HG03175 (cell line): ENCODE data around the gene DLGAP4.

ENCODE experiments used
- ATAC-seq: cut with Tn5 transposase; IDR thresholded peaks from one replicate; pipeline ENCODE4 v1.9.1; 2021; ENCODE audit warnings: mild to moderate bottlenecking, moderate library complexity; ENCODE audit not compliant: unreplicated experiment

Gene DLGAP4

DNA sequence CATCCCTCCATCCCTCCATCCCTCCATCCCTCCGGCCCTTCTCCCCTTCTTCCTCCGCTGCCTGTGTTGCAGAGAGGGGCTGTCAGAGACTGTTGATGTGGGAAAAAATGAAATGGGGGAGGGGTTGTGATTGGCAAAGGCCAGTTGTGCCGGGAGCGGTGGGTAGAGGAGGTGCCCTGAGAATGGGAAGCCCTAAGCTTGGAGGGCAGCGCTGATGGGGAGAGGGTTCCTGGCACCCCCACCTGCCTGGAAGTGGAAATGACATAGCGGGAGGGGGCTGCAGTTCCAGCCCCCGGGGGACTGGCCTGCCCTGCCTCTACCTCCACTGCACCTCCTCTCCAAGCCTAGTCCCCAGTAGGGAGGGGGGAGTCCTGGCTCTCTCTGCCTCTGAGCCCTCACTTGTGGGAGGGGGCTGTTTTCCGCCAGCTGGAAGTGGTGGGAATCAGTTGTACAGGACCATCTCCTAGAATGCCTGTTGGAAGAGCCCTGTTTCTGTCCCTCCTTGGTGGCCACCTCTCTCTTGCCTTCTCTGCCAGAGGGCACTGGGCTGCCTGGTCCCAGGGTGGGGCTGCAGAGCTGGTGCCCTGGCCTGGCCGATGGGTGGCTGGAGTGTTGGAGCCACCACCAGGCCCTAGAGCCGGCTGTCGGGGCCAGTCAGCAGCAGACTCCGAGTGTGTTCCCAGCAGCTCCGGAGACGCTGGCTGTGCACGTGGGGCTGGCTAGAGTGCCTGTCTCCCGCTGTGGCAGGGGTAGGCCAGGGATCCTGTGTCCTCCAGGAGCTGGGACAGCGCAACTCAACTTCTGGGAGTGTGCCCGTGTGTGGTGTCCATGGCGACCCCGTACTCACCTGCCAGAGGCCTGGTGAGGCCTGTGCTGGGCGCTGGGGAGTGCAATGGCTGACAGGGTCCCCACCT, 1.5 kb downstream of the DLGAP4 start:
- ATAC-seq, result no peak

DNA sequence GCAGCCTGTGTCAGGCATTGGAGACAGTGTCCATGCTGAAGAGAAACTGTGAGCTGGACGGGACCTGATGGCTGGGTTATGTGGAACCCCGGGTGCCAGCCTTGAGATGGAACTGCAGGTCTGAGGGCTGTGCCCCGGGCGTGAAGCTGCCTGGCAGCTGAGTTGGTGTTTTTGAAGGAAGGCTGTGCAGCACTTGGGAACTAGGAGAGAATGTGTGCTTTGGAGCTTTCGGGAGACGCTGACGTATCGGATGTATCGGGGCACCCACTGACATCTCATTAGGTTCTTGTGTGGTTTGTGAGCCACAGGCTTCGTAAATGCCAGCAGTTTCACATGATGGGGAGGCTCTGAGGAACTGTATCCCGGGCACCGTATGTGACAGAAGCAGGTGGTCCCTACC, 2.2 kb downstream of the DLGAP4 start:
- no peak for ATAC-seq

DNA sequence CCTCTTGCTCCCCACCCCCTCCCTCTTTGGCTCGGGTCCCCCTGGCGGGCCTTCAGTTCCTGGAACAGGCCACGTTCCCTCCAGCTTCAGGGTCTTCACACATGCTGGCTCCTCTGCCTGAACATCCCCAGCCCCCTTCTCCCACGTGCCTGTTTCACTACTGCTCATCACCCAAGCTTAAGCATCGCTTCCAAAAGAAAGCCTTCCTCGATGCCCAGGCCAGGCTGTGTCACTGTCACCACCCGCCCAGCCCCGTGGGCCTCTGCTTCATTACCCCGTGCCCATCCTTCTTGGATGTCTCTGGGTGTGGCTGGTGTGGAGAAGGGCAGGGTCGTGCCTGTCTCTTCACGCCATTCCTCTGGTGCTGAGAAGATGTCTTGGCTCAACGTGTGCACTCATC, 2.8 kb downstream of the DLGAP4 start:
- no peak for ATAC-seq

DNA sequence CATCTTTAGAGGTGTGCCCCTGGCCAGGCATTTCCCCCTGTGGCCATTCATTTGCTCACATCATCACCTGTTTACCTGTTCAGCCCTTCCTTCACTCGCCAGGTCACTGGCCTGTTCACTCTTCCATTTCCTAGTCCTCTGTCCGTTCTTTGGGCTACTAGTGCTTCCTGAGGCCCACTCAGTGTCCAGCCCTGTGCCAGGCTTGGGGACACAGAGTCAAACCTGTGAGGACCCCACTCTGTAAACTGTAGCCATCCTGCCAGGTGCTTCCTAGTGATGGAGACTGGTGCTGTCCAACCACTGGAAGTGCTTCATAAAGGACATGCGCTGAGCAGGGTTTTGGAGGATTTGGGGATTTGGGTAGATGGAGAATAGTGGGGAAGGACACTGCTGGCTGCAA, 3.5 kb downstream of the DLGAP4 start:
- no peak for ATAC-seq

DNA sequence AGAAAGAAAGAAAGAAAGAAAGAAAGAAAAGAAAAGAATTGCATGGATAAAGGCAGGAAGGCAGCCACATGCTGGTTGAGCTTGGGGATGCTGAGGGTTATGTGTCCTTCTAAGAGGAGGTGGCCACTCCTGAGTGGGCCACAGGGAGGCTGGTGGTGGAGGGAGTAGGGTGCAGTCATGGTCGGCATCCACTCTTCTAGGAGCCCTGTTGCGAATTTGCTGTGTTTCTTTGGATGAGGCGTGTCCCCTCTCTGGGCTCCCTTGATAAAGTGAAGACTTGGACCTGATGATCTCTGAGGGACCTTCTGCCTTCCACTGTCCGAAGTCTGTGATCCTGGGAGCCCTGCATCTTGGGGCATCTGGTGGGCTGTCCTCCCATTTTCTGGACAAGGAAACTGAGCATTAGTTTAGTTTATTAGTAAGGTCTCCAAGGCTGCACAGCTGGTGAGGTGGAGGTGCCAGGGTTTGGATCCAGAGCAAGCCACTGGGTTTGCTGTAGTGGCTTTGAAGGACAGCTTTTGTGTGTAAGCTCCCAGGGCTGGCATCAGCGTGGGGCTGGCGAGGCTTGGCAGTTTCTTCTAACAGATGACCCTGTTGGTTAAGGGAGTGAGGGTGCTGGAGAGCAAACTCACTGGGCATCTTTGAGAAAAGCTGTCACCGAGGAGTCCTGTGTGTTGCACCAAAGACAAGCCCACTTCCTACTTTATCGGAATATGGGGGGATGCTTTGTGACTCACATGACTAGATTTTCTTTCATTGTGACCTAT, 4.3 kb downstream of the DLGAP4 start:
- no peak for ATAC-seq

DNA sequence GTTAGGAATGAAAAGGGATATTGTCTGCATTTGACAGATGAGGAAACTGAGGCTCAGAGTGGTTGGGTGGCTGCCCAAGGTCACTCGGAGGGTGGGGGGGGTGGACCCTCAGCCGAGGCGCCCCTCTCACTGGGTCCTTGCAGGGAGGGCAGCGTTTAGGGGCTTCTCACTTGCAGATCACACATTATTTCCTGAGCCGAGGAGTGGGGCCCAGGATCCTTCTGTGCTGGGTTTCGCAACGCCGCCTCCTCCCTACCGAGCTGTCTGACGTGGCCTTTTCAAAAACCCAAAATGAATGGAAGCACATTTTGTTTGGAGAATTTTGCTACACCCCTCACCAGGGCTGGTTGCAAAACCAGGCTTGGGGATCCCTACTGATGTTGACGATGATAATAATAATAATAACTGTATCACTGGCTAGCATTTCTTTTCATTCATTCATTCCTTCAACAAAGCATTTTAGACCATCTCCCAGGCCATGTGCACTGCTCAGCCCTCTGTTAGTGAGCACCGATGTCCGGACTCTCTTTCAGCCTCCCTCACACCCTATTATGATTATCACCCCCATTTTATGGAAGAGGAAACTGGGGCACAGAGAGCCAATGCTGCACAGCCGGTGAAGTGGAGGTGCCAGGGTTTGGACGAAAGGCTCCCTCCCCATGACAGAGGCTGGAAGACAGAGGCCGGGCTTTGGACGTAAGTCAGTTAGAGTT, 5.2 kb downstream of the DLGAP4 start:
- ATAC-seq, result no peak

DNA sequence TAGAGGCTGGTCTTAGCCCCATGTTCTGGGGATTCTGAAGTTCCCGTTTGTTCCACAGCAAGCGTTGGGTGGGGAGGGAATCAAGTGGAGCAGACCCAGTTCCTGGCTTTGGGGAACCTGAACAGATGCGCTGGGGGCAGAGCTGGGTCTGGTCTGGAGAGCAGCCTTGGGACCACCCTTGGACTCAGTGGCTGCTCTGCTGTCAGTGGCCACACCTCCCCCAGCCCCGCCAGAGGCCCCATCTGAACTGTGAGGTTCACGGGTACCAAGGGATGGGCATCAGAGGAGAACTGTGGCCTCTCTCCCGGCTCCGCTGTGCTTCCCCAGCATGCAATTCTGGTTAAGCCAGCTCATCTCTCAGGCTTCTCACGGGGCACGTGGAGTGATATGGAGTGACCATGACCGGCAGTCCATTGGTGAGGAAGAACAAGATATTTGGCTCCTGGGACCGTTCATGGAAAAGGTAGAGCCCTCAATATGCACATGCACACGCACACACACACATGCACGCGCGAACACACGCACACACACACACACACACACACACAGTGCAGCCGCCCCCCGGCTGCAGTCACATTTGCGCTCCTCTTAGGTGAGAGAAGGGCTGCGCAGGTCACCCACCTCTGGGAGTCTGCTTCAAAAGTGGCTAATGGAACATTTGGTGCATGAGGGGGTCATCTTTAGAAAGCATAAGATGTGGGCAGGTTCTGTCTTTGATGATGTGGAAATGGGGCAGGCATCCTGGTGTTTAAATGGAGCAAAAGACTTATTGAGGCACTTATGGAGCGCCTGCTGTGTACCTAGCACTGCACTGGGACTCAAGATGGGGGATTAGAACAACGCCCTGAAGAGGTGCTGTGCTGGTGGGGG, 6.0 kb downstream of the DLGAP4 start:
- ATAC-seq, result no peak

DNA sequence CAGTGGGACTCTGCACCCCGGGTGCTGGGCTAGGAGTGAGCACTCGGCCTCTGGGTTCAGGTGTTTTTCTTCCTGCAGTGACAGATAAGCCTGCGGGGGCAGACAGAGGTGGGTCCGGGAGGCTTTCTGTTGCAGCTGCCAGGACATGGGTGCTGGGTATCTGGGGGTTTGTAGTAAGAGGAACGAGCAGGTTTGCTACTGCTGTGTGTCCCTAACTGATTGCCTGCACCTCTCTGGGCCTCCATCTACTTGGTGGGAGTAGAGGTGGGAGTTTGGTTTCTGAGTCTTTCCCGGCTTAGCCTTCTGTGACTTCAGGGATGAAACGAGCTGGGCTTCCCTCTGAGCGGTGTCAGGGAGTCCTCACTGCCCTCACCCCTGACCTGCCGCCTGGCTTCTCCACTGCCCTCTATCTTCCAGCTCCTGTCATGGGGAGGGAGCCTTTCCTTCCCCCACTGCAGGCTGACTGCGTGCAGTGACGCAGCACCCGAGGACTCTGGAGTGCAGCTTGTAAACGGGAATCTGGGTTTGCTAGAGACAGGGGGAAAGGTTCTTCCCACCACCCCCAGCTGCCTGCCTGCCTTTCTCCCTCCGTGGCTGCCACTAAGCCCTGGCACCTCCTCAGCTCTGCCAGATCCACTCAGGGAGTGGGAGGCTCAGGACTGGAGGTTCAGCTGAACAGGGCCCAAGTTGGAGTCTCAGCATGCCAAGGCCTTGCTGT, 6.7 kb downstream of the DLGAP4 start:
- no peak for ATAC-seq

DNA sequence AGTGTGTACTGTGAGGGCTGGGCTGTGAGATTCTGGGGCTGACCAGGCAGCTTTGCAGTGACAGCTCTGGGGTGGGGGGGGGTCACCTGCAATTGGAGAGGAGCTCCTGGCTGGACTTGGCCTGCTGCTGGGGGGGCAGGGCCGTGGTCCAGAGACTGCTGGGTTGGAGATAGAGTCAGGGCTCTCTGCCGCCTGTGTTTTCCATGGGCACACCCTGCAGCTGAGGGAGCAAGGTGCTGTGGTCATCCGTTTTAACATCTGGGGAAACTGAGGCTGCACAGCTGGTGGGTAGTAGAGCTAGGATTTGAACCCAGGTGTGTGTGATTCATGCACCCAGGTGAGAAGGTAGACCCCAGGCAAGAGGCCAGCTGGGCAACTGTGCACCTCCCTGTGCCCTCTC, 7.3 kb downstream of the DLGAP4 start:
- ATAC-seq, result no peak

DNA sequence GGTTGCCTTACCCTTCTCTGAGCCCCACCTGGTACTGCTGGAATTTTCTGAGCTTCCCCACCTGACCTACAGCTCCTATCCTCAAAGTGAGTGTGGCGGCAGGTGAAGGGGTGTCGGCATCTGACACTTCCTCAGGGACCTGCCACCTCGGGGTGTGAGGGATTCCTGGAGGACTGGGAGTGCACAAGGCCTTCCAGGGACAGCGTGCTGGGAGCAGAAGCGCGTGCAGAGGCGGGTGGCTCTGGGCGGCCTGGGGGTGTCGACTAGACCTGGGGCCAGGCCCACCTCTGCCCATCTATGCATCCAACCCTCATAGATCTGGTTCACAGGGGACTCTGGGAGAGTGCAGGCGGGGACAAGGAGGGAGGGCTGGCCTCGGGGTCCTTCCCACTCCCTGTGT, 7.8 kb downstream of the DLGAP4 start:
- no peak for ATAC-seq

DNA sequence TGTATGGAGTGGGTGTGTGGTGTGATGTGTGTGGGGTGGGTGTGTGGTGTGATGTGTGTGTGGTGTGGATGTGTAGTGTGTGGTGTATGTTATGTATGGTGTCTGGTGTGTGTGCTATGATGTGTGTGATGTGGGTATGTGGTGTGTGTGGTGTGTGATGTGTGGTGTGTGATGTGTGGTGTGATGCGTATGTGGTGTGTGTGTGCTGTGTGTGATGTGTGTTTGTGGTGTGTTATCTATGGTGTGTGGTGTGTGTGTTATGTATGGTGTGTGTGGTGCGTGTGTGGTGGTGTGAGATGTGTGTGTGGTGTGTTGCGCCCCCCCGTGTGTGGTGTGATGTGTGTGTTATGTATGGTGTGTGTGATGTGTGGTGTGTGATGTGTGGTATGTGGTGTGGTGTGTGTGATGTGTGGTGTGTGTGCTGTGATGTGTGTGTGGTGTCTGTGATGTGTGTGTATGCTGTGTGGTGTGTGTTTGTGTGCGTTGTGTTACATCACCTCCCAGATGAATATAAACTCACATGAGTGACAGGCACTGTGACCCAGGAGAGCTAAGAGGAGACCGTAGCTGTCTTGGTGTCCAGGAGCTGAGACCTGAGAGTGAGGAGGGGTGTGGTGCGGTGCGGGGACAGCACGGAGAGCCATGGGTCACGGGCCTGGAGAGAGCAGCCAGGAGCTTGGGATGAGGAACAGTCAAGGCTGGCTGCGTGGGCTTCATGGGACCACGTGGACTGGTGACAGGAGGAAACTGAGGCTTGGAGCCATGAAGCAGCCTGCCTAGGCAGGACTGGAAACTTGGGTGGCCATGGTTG, 8.8 kb downstream of the DLGAP4 start:
- ATAC-seq, result no peak

DNA sequence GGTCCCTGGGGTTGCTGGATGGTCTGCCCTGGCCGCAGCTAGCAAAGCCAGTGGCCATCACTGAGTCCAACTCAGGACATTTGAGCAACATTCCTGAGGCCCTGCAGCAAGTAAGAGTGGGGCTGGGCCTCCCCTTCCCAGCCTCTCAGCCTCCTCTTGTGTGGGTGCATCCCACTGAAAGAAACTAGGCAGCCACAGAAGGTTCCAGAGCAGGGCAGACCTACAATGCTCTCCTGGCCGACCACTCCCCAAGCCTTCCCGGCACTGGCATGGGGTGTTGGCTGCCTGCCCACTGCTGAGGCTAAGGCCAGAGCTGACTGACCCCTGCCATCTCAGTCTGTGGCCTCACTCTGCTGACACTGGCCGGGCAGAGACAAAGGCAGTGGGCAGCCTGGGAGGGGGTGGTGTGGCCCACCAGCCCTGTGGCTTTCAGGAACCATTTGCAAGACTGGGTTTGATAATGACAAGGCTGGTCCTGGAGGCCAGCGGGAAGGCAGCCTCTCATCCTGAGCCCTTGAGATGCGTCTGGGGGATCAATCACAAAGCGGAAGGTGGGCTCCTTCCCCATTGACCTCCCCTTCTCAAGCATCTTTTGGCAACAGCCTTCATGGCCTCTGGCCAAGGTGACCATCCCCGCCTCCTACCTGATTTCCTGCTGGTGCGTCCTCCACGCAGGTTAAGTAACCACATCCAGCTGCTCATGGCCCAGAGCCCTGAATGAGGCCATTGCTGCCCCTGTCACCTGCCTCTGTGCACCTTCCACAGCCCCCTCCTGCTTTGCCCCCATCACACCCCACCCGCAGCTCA, 9.6 kb downstream of the DLGAP4 start:
- ATAC-seq, result no peak

DNA sequence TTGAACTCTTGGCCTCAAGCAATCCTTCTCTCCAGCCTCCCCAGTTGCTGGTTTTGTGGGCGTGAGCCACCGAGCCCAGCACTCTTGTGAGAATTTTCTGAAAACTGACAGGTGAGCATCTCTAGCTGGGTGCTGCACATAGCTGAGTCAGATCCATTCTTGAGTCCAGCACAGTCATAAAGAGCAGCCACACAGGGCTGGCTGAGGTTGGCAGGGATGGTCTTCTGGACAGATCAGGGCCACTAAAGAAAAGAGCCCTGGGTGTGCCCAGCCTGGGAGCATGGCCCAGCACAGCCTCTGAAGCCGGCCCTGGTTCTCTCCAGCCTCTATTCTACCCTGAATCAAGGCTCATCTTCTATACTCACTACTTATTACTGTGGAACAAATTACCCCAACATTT, 11.5 kb downstream of the DLGAP4 start:
- no peak for ATAC-seq

DNA sequence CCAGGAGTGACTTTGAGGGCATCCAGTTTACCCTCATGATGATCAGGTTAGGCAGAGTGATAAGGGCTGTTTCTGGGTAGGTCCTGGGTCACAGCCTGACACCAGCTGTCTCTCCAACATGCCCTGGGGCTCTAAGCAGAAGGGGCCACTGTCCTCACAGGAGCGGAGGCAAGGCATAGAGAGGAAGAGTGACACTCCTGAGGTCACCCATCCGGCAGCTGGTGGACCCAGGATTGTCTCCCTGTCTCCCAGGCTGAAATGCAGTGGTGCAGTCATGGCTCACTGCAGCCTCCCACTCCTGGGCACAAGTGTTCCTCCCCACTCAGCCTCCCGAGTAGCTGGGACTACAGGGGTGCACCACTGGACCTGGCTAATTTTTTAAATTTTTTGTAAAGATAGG, 12.0 kb downstream of the DLGAP4 start:
- no peak for ATAC-seq

DNA sequence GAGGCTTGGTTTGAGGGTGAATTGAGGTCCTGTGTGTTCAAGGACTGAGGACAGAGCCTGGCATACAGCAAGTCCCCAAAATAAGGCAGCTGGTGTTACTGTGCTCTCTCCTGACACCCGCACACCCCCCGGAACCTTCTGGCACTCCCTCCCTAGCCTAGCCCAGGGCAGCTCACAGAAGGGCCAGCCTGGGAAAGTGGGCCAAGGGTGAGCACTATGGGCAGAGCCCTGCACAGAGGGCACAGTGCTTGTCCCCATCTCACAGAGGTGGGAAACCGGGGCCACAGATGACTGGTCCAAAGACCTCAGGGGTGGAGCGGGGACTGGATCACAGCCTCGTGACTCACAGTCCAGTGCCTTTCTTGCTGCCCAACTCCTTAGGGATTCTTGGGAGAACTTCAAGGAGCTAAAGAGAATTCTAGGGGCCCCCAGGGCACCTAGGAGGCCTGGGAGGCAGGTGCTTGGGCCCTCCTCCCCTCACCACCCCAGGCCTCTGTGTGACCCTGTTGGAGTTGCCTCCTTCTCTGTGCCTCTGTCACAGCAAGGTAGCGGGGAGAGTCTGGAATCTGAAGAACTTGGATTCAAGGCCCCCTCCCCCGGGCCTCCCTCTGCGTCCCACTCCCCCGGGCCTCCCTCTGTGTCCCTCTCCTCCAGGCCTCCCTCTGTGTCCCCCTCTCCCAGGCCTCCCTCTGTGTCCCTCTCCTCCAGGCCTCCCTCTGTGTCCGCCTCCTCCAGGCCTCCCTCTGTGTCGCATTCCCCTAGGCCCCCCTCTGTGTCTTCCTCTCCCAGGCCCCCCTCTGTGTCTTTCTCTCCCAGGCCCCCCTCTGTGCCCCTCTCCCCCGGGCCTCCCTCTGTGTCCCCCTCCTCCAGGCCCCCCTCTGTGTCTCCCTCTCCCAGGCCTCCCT, 13.5 kb downstream of the DLGAP4 start:
- ATAC-seq, result no peak

DNA sequence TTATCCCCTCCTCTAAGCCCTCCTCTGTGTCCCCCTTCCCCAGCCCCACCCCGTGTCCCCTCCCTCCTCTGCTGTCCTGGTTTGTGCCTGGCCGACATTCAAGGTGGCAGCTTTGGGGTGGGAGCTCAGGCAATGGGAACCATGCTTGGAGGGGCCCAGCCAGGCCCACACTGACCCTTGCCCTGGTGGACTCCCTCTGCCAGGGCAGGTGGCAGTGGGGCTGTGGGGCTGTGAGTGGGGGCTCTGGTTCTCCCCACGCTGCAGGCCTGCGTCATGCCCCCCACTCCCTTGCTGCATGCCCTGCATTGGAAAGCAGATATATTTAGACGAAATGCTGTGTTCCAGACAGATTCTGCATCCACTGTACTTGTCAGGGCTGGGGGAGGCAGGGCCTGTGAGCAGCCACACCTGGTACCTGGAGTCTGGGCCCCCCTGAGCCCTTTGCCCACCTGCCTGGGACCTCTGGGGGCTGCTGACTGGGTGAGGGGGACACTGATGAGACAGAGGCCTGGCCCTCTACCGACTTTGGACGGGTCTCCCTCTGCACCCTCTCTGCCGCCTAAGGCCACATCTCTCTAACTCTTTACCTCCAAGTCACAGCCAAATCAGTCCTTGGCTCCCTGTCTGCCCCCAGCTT, 14.2 kb downstream of the DLGAP4 start:
- no peak for ATAC-seq
